IPS-18c (cell line): ENCODE data around the gene MIPEP.

ENCODE experiments used
- H3K4me3 ChIP-seq: 2 replicates; pipeline ENCODE4 v1.7.0; 2013; ENCODE audit warnings: low read depth, mild to moderate bottlenecking, low read length, moderate library complexity; ENCODE audit not compliant: insufficient read depth
- H3K9me3 ChIP-seq: one replicate; pipeline ENCODE4 v1.6.1; 2013; ENCODE audit warnings: mild to moderate bottlenecking, low read length, moderate library complexity; ENCODE audit not compliant: control insufficient read depth, insufficient read depth

Gene MIPEP

DNA sequence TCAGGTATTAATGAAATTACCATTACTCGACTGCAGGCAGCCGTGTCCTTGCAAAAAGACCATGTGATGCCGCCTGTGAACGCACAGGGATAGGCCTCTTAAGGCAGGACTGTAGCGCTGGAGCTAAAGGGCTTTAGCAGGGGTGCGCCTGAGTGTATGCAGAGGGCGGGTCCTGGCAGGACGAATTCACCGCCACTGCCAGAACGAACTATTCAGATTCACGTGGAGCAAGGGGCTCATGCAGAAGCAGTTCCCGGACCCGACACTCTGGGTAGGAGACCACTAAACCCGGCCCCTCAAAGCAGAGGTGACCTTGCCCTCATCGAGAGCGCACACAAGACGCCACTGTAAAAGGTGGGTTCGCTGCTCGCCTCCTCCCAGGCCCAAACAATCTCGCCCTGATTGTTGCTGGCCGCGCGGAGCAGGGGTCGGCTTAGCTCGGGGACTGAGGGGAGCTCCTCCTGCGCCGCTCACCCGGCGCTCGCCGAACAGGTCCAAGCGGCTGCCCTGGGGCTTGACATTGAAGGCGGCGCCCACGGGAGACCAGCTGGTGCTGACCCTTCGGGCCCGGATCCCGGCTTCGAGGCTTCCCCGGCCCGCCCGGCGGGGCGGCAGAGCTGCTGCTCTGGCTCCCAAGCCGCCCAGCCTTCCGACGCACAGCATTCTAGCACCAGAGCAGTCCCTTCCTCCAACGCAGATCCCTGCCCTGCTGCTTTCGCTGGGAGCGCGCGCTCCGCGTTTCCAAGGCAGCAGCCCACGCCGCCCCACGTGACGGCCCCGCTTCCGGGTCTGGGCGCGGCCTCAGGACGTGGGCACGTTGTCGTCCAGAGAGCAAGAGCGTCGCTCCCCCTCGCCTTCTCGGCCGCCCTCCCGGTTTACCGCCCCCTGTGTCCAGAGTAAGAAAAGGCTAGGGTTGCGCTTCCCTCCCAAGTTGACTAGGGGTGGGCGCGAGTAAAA is at the start of gene MIPEP:
TSS of gene MIPEP (minus strand) at position 743 of the 957 bp plus-strand sequence. CDS start at position 663, 80 bp downstream.
- Histone ChIP-seq H3K9me3 (no peaks in the 10 kb centered on the region), H3K4me3 (peak within 1 kb of the TSS; percentile 96)

DNA sequence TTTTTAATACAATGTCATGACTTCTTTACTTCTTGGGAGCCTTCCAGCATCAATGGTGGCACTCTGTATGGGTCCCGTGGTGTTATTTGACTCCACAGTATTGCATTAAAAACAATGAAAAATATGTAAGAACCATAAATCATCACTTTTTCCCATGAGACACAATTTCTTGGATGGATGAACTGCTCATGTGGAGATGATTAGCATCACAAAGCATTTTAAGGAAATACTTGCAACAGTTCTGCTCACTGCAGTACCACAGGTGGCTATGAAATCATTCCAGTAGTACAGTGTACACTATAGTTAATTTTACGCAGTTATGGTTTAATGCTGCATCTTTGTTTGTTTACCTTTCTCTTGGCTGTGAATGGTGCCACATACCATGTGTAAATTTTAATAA is 45.3 kb upstream of the MIPEP start:
- H3K9me3 ChIP-seq, result no peaks in the 10 kb centered on the region
- no peak overlapping the region for H3K4me3 ChIP-seq

DNA sequence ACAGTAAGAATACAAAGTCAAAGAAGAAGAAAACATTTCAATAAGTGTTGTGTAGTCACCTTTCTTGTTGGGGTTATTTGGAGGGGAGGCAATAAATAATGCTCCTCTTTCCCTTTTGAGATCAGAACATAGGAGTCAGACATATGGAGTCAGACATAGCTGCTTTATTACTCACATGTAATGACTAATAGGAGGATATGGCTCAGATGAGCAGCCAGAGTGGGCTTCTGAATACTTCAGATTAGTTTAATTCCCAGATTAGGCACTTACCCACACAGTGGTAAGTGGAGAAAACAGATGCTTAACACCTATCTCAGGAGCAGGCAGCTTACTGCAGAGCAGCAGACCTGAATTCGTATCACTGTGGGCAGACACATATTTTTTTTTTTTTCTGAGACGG is 39.8 kb upstream of the MIPEP start:
- H3K9me3 ChIP-seq, result no peaks in the 10 kb centered on the region

DNA sequence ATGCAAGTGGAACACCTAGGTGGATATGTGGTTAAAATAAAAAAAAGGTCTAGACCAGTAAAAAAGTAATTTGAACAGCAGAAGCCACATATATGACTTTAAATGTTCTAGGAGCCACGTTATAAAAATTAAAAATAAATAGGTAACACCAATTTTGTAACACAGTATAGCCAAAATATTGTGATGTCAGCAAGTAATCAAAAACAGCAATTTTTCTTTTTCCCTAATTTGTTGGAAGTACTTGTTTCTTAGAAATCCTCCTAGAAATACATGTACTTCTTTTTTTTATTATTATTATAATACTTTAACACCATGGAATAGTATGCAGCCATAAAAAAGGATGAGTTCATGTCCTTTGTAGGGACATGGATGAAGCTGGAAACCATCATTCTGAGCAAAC is 33.8 kb upstream of the MIPEP start:
- Histone ChIP-seq H3K9me3 (peaks cover 2% of the 10 kb centered on the region), H3K4me3 (no peak overlapping the region)

More for the DNA sequence above, 39.8 kb upstream of the MIPEP start:
- H3K4me3 ChIP-seq, result no peak overlapping the region

DNA sequence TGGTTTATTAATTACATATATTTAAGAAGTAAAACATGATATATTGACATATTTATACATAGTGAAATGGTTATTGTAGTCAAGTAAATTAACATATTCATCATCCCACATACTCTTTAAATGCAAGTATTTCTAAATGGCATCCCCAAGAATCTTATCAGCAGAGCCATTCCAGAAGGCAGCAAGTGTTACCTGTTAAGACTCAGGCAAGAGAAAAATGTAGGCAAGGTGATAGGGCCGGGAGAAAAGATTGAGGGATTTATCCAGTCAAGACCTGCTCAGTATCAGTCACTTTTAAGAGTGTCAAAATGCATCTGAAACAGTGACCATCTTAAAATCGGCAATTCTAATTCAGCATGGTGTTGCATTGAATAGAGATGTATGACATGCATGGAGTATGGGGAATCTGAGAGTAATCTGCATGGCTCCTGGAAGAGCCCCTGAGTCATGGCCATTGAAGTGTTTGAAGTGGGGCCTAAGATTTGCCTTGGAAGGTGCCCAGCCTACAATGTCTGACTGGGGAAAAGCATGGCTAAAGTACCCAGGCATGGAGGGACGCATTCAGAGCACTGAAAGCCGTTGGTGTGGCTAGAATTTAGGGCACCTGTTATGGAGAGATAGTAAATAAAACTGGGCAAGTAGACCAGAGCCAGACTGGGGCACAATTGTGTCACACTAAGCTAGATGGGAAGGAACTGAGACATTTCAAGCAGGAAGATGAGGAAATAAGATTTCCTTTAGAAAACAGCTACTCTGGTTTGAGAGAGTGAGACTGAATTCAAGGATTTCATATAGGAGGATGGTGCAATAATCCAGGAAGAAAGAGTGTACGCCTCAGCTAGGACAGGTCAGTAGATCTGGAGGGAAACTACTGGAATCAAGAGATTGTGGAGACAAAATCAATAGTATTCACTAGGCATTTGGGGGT is 33.1 kb upstream of the MIPEP start:
- Histone ChIP-seq H3K9me3 (peaks cover 2% of the 10 kb centered on the region), H3K4me3 (no peak overlapping the region)

DNA sequence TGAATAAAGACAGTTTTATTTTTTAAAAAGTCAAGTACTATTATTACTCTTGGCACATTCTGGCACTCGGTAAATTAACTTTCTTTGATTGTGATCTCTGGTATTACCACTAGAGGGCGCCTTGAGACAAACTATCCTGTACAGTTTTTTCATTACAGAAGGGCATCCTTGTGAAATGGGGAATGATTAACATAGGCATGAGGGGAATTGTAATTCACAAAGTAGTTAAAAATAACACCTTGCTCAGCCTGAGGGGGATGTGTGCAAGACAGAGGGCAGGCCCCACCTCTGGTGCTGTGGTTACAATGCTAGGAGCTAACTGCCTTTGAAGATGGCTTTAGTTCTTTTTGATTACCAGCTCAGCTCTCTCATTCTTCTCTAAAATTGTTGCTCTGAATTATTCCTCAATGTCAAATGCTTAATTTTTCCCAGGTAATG is 32.3 kb upstream of the MIPEP start:
- no peak overlapping the region for H3K4me3 ChIP-seq
- peaks cover 2% of the 10 kb centered on the region for H3K9me3 ChIP-seq

DNA sequence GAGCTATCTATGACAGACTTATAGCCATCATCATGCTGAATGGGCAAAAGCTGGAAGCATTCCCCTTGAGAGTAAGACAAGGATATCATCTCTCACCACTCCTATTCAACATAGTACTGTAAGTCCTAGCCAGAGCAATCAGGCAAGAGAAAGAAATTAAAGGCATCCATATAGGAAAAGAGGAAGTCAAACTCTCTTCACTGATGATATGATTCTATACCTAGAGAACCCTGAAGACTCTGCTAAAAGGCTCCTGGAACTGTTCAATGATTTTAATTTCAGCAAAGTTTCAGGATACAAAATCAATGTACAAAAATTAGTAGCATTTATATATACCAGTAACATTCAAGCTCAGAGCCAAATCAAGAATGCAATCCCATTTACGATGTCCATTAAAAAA is 29.8 kb upstream of the MIPEP start:
- peaks cover 2% of the 10 kb centered on the region for H3K9me3 ChIP-seq

DNA sequence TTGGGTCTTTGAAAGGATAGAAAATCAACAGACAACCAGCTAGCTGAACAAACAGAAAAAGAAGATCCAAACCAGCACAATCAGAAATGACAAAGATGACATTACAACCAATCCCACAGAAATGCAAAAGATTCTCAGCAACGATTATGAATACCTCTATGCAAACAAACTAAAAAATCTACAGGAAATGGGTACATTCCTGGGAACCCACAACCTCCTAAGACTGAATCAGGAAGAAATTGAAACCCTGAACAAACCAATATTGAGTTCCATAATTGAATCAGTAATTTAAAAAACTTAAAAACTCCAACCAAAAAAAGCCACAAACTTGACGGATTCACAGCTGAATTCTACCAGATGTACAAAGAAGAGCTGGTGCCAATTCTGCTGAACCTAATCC is 29.0 kb upstream of the MIPEP start:
- Histone ChIP-seq H3K4me3 (no peak overlapping the region), H3K9me3 (peaks cover 2% of the 10 kb centered on the region)

More for the DNA sequence above, 29.8 kb upstream of the MIPEP start:
- no peak overlapping the region for H3K4me3 ChIP-seq

DNA sequence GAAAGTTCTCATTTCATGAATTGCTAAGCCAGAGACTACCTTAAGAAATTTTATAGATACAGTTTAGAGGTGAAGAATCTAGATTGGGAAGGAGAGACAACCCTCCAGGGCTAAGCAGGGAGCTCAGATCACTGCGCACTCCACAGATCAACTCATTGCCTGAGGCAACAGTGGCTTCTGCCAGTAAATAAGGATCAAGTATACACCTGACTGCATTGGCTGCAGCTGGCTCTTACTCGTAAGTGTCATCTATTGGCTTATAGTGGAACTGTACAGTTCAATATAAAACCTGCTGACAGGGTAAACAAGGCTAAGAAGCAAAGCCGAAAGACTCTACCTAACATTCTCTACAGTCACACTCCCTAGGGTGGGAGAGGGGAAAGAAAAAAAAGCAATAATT is 26.1 kb upstream of the MIPEP start:
- Histone ChIP-seq H3K9me3 (peaks cover 2% of the 10 kb centered on the region), H3K4me3 (no peak overlapping the region)

DNA sequence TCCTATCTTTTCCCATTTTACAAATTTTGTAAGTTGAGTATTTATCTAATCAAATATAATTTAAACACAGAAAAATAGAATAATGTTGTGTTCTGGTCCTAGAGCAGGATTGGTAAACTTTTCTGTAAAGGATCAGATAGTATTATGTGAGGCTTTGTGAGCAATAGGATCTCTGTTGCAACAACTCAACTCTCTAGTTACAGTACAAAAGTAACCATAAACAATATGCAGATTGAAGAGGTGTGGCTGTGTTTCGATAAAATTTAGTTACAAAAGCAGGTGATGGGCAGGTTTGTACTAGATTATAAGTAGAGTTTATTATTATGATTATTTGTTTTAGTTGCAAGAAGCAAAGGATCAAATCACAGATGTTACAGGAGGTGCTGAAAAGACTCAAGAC is 23.3 kb upstream of the MIPEP start:
- Histone ChIP-seq H3K4me3 (no peak overlapping the region), H3K9me3 (no peaks in the 10 kb centered on the region)

DNA sequence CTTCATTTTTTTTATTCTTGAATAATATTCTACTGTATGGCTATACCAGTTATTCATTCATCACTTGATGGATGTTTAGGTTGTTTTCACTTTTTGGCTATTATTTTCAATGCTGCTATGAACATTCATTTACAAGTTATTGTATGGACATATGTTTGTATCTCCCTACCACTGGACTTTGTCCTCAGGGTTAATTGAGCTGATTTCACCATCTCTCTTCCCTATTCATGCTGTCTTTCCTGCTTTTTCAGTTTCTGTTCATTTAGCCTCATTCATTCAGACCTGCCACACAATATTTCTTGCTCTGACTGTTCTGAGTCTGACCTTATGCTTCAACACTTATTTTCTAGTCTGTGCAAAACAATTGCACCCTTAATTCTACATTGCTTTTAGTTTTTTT is 20.4 kb upstream of the MIPEP start:
- Histone ChIP-seq H3K4me3 (no peak overlapping the region), H3K9me3 (no peaks in the 10 kb centered on the region)

DNA sequence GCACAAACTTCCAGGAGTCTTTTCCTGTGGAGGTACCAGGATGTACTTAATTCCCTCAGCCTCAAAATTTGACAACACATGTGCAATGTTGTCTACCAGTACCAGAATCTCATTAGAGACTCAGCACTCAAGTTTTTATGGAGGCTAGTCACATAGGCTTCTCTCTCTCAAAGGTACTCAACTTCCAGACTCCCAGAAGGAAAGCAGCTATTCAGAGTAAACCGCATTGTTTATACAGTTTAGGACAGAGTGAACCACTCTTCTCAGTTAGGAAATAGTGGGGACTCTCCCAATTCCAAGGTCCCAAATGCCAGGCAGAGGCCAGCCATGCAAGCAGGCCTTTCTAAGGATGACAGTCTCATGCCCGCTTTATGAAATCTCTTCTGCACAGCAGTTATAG is 16.6 kb upstream of the MIPEP start:
- no peak overlapping the region for H3K4me3 ChIP-seq
- no peaks in the 10 kb centered on the region for H3K9me3 ChIP-seq

DNA sequence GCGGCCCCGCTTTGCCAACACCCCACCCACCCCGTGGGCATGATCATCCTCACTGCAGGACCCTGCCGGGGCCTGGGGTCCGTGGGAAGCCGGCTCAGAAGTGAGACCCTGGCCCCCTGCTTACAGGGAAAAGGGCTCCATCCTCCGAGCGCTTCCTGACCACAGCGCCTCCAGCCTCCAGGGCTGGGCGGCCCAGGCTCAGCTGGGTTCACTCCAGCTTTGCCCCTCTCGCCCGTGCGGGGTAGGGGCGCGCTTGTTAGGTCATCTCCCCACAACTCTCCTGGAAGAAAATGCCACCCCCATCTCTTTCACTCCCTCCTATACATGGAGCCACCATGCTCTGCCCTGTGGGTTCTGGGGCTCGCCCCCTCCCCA is 14.7 kb upstream of the MIPEP start:
- peak overlapping the region; percentile 45 for H3K4me3 ChIP-seq

DNA sequence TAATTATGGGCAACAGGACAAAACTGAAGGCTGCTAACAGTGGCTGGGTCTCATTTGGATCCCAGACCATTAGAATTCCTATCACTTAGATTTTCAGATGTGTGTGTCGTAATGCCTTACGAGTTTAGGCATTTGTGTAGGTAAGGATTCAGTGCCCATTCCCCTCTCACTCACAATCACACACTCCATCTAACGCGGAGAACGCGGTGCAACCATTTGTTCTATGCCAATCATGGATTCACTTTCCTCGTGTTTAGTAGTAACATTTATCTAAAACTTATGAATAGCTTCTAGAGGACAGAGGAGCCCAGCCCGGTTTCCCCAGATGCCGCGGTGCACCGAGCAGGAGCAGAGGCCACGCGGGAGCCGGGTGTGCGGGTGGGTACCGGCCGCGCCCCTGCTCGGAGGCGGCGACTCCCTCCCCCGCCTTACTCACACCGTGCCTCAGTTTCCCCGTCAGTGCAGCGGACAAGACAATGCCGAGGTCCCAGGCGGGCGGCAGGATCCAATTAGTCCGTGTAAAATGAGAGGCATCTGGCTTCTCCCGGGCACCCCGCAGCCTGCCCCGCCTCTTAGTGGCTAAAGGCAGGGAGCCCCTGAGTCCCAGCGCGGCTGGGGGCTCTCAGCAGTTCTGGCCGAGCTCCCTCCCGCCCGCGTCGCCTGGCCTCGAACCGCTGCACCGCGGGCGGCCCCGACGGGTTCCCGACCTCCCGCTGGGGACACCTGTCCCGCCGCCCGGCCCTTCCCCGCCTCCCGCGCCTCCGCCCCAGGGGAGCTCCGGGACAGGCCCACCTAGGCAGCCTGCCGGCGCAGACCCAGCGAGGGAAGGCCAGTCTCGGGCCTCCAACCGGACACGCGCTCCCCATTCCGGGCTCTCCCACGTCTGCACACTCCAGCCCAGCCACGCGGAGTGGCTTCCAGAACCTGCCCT is 14.0 kb upstream of the MIPEP start:
- Histone ChIP-seq H3K9me3 (no peaks in the 10 kb centered on the region), H3K4me3 (peak overlapping the region; percentile 45; the same call in 1 of the 2 replicates)

More for the DNA sequence above, 14.7 kb upstream of the MIPEP start:
- no peaks in the 10 kb centered on the region for H3K9me3 ChIP-seq

DNA sequence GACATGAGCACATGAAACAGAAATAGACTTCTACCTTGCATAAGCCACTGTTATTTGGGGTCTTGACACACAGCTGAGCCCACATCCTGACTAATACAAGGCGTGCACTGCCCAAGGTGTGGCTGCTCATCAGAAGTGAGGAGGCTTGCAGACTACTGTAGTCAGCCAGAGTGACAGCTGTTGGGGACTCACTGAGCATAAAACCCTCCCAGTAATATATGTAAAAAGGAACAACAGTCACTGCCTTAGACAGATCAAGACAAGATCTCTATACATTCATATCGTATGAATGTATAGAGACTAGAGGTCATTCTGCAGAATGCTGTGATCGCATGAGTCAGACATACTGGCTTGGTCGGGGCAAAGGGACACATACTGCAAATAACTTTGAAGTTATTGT is 12.2 kb upstream of the MIPEP start:
- H3K9me3 ChIP-seq, result no peaks in the 10 kb centered on the region
- no peak overlapping the region for H3K4me3 ChIP-seq

DNA sequence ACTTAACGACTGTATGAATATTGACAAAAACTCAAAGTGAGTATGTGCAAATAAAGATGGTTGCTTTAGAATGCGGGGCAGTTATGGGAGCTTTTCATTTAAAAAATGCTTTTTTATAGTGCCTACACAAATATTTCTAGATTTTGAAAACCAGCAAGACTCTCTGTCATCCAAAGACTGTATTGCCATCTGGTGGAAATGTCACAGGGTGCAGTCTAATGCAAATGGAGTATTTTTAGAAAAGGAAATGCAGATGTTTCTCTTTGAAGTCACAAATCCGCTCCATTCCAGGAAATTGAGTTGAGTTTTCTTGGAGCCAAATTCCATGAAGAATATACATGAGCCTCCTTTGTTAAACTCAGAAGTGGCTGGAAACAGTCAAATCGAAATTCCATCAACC is 10.4 kb upstream of the MIPEP start:
- Histone ChIP-seq H3K9me3 (no peaks in the 10 kb centered on the region), H3K4me3 (no peak overlapping the region)

DNA sequence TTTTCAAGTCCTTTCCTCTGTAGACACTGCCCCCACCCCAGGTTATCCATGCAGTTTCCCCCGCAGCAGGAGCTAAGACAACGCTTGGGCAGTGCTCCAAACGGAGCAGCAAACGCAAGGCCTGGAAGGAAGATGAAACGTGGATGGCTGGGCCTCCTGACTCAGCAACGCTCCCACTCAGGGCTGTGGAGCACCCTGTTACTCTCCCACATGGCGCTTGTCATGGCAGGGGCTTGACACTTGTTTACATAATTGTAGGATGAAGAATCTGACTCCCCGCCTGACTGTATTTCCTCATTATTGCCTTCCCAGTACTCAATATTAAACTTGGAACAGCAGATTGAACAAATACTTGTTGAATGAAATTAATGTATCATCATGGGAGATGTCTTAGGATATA is 8.9 kb upstream of the MIPEP start:
- no peak overlapping the region for H3K4me3 ChIP-seq

More for the DNA sequence above, 8.9 kb upstream of the MIPEP start:
- H3K9me3 ChIP-seq, result no peaks in the 10 kb centered on the region
